ENCODE measurements around the gene PCDHGB4.

DNA sequence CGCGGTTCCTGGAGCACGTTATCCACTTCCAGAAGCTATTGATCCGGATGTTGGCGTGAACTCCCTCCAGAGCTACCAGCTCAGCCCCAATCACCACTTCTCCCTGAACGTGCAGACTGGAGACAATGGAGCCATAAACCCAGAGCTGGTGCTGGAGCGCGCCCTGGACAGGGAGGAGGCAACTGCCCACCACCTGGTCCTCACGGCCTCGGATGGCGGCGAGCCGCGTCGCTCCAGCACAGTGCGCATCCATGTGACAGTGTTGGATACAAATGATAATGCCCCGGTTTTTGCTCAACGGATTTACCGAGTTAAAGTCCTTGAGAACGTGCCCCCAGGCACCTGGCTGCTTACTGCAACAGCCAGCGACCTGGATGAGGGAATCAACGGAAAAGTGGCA, 15.9 kb downstream of the PCDHGB4 start:
- TF ChIP-seq POLR2A (IDR thresholded peaks at IDR 0.05; ENCODE audit: low read length) (no peak), CEBPB (IDR thresholded peaks at IDR 0.05) (no peak), CTCF (IDR thresholded peaks at IDR 0.05) (no peak), RCOR1 (IDR thresholded peaks at IDR 0.05; ENCODE audit: low read depth, low read length) (no peak), FOSL2 (IDR thresholded peaks at IDR 0.05) (no peak), FOSL2 (CRISPR knock-in tag; IDR thresholded peaks at IDR 0.05) (no peak), ZC3H11A (IDR thresholded peaks at IDR 0.05) (no peak), RAD21 (conservative IDR thresholded peaks at IDR 0.05 in 1 of 2, IDR thresholded peaks at IDR 0.05 in 1 of 2) (no peak), POLR2AphosphoS2 (conservative IDR thresholded peaks at IDR 0.05; ENCODE audit: low read length) (no peak), RFX5 (IDR thresholded peaks at IDR 0.05) (no peak), HDAC2 (IDR thresholded peaks at IDR 0.05) (no peak), GATA3 (IDR thresholded peaks at IDR 0.05; ENCODE audit: borderline replicate concordance) (no peak)
